ENCODE measurements around the gene MAP4K5.
"Not testable (repeated sequence)": the region's sequence is repeated elsewhere in the genome, so short reads cannot be mapped to it uniquely, and the experiment has no call there.

The MAP4K5 gene

GRCh38 chr14:50532502-50533240 is at the start of gene MAP4K5:
MAP4K5 (minus strand) TSS chr14:50532569; CDS start chr14:50532049, 520 bp downstream.
- in situ Hi-C loops (cut with HindIII; ENCODE audit: low sequenced_read_pairs), result no loop called here

GRCh38 chr14:50578433-50578832 is 46.1 kb upstream of the MAP4K5 start:
- in situ Hi-C loops (cut with HindIII; ENCODE audit: low sequenced_read_pairs), result loop anchor here (25.0 kb wide), 1 partner anchor 209 kb away; no protein-coding TSS in a partner anchor

GRCh38 chr14:50577982-50578381 is 45.6 kb upstream of the MAP4K5 start:
- in situ Hi-C loops (cut with HindIII; ENCODE audit: low sequenced_read_pairs), result loop anchor here (25.0 kb wide), 1 partner anchor 209 kb away; no protein-coding TSS in a partner anchor

- in situ Hi-C loops (cut with HindIII; ENCODE audit: low sequenced_read_pairs), result loop anchor here (25.0 kb wide), 1 partner anchor 212 kb away; no protein-coding TSS in a partner anchor
Observed at GRCh38 chr14:50575769-50576168, 43.4 kb upstream of the MAP4K5 start.

- in situ Hi-C loops (cut with HindIII; ENCODE audit: low sequenced_read_pairs), result no loop called here
Observed at GRCh38 chr14:50573862-50574261, 41.5 kb upstream of the MAP4K5 start.

GRCh38 chr14:50569714-50570274 is 37.4 kb upstream of the MAP4K5 start:
- in situ Hi-C loops (cut with HindIII; ENCODE audit: low sequenced_read_pairs), result no loop called here

GRCh38 chr14:50562841-50563240 is 30.5 kb upstream of the MAP4K5 start:
- in situ Hi-C loops (cut with HindIII; ENCODE audit: low sequenced_read_pairs), result no loop called here

- in situ Hi-C loops (cut with HindIII; ENCODE audit: low sequenced_read_pairs), result no loop called here
Observed at GRCh38 chr14:50560931-50561285, 28.5 kb upstream of the MAP4K5 start.

GRCh38 chr14:50559990-50560930 is 27.9 kb upstream of the MAP4K5 start, which contains the start of gene ATL1:
ATL1 (plus strand) TSS chr14:50560145; CDS start chr14:50560266, 121 bp downstream.
- in situ Hi-C loops (cut with HindIII; ENCODE audit: low sequenced_read_pairs), result no loop called here

- in situ Hi-C loops (cut with HindIII; ENCODE audit: low sequenced_read_pairs), result not testable (repeated sequence)
Observed at GRCh38 chr14:50552796-50553195, 20.4 kb upstream of the MAP4K5 start.

GRCh38 chr14:50551877-50552276 is 19.5 kb upstream of the MAP4K5 start:
- in situ Hi-C loops (cut with HindIII; ENCODE audit: low sequenced_read_pairs), result no loop called here

- in situ Hi-C loops (cut with HindIII; ENCODE audit: low sequenced_read_pairs), result no loop called here
Observed at GRCh38 chr14:50550294-50550693, 17.9 kb upstream of the MAP4K5 start.

- in situ Hi-C loops (cut with HindIII; ENCODE audit: low sequenced_read_pairs), result no loop called here
Observed at GRCh38 chr14:50545618-50546017, 13.2 kb upstream of the MAP4K5 start.

- in situ Hi-C loops (cut with HindIII; ENCODE audit: low sequenced_read_pairs), result no loop called here
Observed at GRCh38 chr14:50544911-50545310, 12.5 kb upstream of the MAP4K5 start.

GRCh38 chr14:50542941-50543418 is 10.6 kb upstream of the MAP4K5 start:
- in situ Hi-C loops (cut with HindIII; ENCODE audit: low sequenced_read_pairs), result no loop called here

GRCh38 chr14:50541159-50541567 is 8.8 kb upstream of the MAP4K5 start:
- in situ Hi-C loops (cut with HindIII; ENCODE audit: low sequenced_read_pairs), result no loop called here

- in situ Hi-C loops (cut with HindIII; ENCODE audit: low sequenced_read_pairs), result no loop called here
Observed at GRCh38 chr14:50539051-50539450, 6.7 kb upstream of the MAP4K5 start.

- in situ Hi-C loops (cut with HindIII; ENCODE audit: low sequenced_read_pairs), result not testable (repeated sequence)
Observed at GRCh38 chr14:50538034-50538433, 5.7 kb upstream of the MAP4K5 start.

- in situ Hi-C loops (cut with HindIII; ENCODE audit: low sequenced_read_pairs), result no loop called here
Observed at GRCh38 chr14:50534997-50535396, 2.6 kb upstream of the MAP4K5 start.

GRCh38 chr14:50534416-50534815 is 2.0 kb upstream of the MAP4K5 start:
- in situ Hi-C loops (cut with HindIII; ENCODE audit: low sequenced_read_pairs), result no loop called here

- in situ Hi-C loops (cut with HindIII; ENCODE audit: low sequenced_read_pairs), result no loop called here
Observed at GRCh38 chr14:50533806-50534205, 1.4 kb upstream of the MAP4K5 start.

All from DLD1 (cell line).